ENCODE measurements around the gene TMEM42. TPM values are rescaled to one million over a fixed set of nuclear protein-coding genes. Genes with fewer than 3 reads are reported as not detected.

TMEM42 gene
- total and polyA plus RNA-seq, 2 of the 8 experiments (the other 6 are each of a cell fraction or from before 2014, with no cell fraction given): 11.2 to 41.4 TPM

DNA sequence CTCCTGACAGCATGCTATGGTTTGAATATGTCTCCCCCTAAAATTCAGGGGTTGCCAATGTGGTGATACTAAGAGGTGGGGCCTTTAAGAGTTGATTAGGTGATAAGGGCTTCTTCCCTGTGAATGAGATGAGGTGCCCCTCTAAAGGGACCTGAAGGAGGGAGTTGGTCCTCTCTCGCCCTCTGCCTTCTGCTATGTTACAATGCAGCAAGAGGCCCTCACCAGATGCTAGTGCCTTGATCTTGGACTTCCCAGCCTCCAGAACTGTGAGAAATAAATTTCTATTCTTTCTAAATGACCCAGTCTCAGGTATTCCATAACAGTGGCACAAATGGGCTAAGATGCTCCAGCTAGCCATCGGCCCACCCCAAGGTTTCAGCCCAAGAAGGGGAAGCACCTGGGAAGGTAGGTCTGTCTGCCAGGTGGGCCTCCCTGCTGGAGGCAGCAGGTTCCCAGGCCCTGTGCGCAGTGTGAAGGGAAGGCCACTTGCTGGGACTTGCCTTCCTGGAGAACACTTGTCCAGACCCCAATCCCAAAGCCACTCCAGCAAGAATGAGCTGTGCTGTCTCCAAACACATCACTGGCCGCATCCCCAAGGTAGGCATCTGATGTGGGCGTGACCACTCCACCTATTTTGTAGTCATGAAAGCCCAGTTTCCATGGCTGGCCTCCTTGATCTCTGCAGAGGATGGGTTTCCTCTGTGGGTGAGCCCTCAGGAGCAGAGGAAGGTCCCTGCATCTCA, 21.7 kb downstream of the TMEM42 start:
- Histone ChIP-seq H3K9ac (replicated peaks in 1 of 4; ENCODE audit: extremely low read depth in 1 of 4, low read depth in 3 of 4, low read length in 3 of 4) (no peak overlapping the region), H3K23me2 (ENCODE audit: low read depth, low read length) (no peaks in the 10 kb centered on the region), H4K20me1 (replicated peaks in 1 of 2; ENCODE audit: control insufficient read depth in 1 of 2, insufficient read depth in 2 of 2, low read length in 2 of 2) (no peaks in the 10 kb centered on the region), H2BK15ac (ENCODE audit: low read length) (no peak overlapping the region), H3K79me2 (ENCODE audit: control insufficient read depth in 1 of 2, insufficient read depth in 2 of 2, low read length in 2 of 2) (no peaks in the 10 kb centered on the region), H2BK5ac (ENCODE audit: low read depth, low read length) (no peak overlapping the region), H4K8ac (ENCODE audit: extremely low read depth, insufficient read depth, low read length) (no peak overlapping the region; the same call in 1 of the 2 replicates), H2AK5ac (ENCODE audit: low read depth, low read length) (0 out of 2 replicates have a peak overlapping the region, but pooled peaks have one; percentile 11), H3K27me3 (replicated peaks in 1 of 4; ENCODE audit: control insufficient read depth in 3 of 4, extremely low read depth in 1 of 4, insufficient read depth in 3 of 4, low read length in 3 of 4) (no peaks in the 10 kb centered on the region), H2BK120ac (replicated peaks; ENCODE audit: low read depth, low read length) (no peak overlapping the region), H3K36me3 (ENCODE audit: control insufficient read depth in 2 of 4, insufficient read depth in 4 of 4, low read length in 3 of 4) (no peaks in the 10 kb centered on the region), H3K4me2 (ENCODE audit: insufficient read depth in 1 of 2, low read depth in 2 of 2, low read length in 2 of 2) (no peak overlapping the region), H2AFZ (ENCODE audit: low read length) (no peak overlapping the region), H3K56ac (replicated peaks; ENCODE audit: insufficient read length, low read depth, low read length) (no peak overlapping the region), H3K27ac (ENCODE audit: low read depth, low read length) (no peak overlapping the region), H3K14ac (ENCODE audit: insufficient read length) (no peak overlapping the region), H3K18ac (ENCODE audit: extremely low read depth, low read length) (no peak overlapping the region), H3K4ac (replicated peaks; ENCODE audit: insufficient read length, low read depth, low read length) (no peak overlapping the region), H3K23ac (ENCODE audit: insufficient read length) (no peak overlapping the region), H2BK20ac (ENCODE audit: low read length) (no peak overlapping the region; the same call in 1 of the 2 replicates), H3K4me1 (replicated peaks in 1 of 4; ENCODE audit: control insufficient read depth in 3 of 4, insufficient read depth in 4 of 4, low read length in 3 of 4) (peaks cover 0 to 2% (median 0%) of the 10 kb centered on the region in 4 experiments; a peak in 2 of 7 replicates), H2BK12ac (ENCODE audit: low read depth, low read length) (no peak overlapping the region), H3K9me3 (ENCODE audit: insufficient read depth in 2 of 2, low read depth in 1 of 2, low read length in 1 of 2) (peaks cover 4 to 8% of the 10 kb centered on the region in 2 experiments; a peak in 2 of 4 replicates), H4K91ac (replicated peaks; ENCODE audit: insufficient read length, low read length) (no peak overlapping the region), H3K79me1 (ENCODE audit: low read depth, low read length) (no peaks in the 10 kb centered on the region), H3K4me3 (ENCODE audit: extremely low read depth in 1 of 4, insufficient read depth in 2 of 4, low read depth in 3 of 4, low read length in 4 of 4) (no peak overlapping the region; a peak in 1 of 8 replicates), H4K5ac (ENCODE audit: insufficient read length, low read depth, low read length) (no peak overlapping the region)
- no peak for TF ChIP-seq CHD2 (IDR thresholded peaks at IDR 0.05; ENCODE audit: low read length)
- no peak for TF ChIP-seq HDAC2 (IDR thresholded peaks at IDR 0.05; ENCODE audit: borderline replicate concordance in 1 of 2, low read depth in 2 of 2, low read length in 2 of 2)
- peak; percentile 23 to 35; a peak in 3 of 4 replicates for TF ChIP-seq RAD21 (IDR thresholded peaks at IDR 0.05 in 1 of 2, conservative IDR thresholded peaks at IDR 0.05 in 1 of 2; ENCODE audit: low read depth in 2 of 2, low read length in 2 of 2)
- TF ChIP-seq SRF (IDR thresholded peaks at IDR 0.05; ENCODE audit: low read depth, low read length): no peak
- TF ChIP-seq, protein P1, sequence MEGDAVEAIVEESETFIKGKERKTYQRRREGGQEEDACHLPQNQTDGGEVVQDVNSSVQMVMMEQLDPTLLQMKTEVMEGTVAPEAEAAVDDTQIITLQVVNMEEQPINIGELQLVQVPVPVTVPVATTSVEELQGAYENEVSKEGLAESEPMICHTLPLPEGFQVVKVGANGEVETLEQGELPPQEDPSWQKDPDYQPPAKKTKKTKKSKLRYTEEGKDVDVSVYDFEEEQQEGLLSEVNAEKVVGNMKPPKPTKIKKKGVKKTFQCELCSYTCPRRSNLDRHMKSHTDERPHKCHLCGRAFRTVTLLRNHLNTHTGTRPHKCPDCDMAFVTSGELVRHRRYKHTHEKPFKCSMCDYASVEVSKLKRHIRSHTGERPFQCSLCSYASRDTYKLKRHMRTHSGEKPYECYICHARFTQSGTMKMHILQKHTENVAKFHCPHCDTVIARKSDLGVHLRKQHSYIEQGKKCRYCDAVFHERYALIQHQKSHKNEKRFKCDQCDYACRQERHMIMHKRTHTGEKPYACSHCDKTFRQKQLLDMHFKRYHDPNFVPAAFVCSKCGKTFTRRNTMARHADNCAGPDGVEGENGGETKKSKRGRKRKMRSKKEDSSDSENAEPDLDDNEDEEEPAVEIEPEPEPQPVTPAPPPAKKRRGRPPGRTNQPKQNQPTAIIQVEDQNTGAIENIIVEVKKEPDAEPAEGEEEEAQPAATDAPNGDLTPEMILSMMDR (IDR thresholded peaks at IDR 0.05; ENCODE audit: control extremely low read depth in 1 of 3, insufficient read depth in 1 of 3, low read depth in 1 of 3, low read length in 3 of 3): peak in 1 of 3 experiments; percentile 37; a peak in 1 of 4 replicates
- TF ChIP-seq BACH1 (IDR thresholded peaks at IDR 0.05; ENCODE audit: low read length): no peak
- TF ChIP-seq SIX5 (IDR thresholded peaks at IDR 0.05; ENCODE audit: low read depth, low read length): no peak
- WGBS, 2 experiments (ENCODE audit: extremely low coverage in 1 of 2, insufficient coverage in 1 of 2, insufficient read length in 1 of 2, insufficient replicate concordance in 2 of 2, low coverage in 1 of 2, low lambda C conversion rate in 2 of 2, missing lambda C conversion rate in 1 of 2): 88% methylated on average over 5 of the region's 5 CpGs; no CpG with 5 or more reads in 1 of the 2 experiments
- no peak for FAIRE-seq
- POLR2A ChIA-PET (ENCODE audit: partially characterized antibody): interaction anchor here (0.6 to 2.2 kb wide), 2 partner anchors 30 to 1320 kb away, joined by 3 to 5 read pairs; no protein-coding TSS in a partner anchor
- CTCF ChIA-PET (ENCODE audit: partially characterized antibody): interaction anchor here (0.7 to 3.4 kb wide), 7 partner anchors 11 to 58 kb away, joined by 3 to 17 read pairs (median 4); partner anchors contain the start of gene TGM4
- DNase-seq (ENCODE audit: low read depth in 1 of 2, low spot score in 2 of 2): no peak

Measured in H1 (cell line).